Embryonic facial prominence (tissue), 1 donor: Measurements from ENCODE around the gene GPR160.

Experiments
- DNase-seq: peaks from one replicate; pipeline ENCODE4 v3.0.0-alpha.2; 2016; ENCODE audit errors: extremely low spot score

The GPR160 gene

DNA sequence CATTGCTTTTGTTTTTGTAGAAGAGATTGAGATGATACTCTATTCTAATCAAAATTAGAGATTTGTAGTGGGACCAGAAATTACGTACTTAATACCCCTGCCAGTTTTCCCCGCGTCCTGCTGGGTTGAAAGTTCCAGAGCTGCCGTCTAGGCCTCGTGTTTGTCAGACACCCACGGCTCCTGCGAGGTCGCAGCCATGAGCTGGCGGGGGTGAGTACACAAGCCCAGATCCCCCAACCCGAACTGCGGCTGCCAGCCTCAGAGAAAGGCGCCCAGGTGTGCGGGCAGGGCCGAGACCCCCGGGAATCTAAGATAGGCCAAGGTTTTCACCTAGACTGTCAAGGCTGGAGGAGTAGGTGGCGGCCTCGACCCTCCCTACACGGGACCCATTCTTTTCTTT, 26.3 kb downstream of the GPR160 start:
- DNase-seq, result no peak

DNA sequence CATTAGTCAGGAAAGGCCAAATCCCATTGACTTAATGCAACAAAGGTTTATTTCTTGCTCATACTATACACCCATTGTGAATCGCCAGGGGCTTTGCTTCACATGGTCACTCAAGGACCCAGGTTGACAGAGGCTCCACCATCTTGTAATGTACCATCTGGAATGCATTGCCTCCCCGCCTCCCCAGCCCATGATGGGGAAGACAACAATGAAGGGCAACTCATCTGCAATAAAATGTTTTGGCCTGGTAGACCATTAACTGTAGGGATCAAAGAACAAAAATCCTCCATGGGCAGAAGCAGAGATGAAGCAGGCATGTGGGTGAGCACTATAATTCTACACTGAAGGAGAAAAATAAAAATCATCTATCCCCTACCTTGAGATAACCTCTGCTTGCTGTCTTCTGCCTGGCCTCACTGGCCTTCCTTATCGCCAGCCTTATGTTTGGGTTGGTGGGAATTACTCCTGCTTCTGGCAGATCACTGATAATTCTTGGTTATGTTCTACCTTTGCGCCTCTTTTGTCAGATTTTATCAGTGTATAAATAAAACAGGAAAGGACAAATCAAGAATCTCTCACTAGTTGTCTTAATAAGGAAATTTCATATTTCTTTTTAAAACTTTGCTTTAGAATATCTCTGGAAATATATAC, 37.8 kb downstream of the GPR160 start:
- no peak for DNase-seq

DNA sequence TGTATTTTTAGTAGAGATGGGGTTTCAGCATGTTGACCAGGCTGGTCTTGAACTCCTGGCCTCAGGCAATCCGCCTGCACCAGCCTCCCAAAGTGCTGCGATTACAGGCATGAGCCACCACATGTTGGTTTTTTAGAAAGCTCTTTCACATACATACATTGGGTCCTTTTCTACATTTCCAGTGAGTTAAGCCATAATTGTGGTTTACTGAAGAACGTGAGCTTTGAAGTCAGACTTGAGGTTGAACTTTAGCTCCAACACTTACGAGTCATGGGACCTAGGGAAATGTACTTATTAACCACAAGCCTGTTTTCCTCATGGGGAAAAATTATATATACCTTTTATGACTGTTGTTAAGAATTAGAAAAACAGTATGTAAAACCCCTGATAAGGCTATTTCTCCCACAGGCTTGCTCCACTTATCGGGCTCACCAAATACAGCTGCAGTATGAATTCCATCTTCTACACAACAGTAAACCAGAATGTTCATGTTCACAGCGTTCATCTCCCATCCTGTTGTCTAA, 39.0 kb downstream of the GPR160 start:
- no peak for DNase-seq

DNA sequence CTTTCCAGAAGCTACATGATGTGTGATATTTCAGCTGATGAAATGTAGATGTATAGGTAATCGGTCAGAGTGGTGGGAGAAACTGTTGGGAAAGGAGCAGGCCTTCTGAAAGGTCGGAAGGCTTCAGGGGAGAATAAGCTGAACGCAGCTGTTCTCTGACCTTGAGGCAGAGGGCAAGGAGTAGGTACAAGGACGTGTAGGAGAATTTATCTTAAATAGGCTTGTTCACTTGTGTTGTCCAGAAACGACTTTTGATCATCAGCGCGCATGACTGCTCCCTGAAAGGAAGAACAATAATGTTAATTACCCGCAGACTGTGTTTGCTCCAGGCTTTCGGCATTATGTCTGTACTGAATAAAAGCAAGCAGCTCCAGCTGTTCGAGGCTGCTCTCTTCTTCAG, 39.6 kb downstream of the GPR160 start:
- DNase-seq, result no peak

DNA sequence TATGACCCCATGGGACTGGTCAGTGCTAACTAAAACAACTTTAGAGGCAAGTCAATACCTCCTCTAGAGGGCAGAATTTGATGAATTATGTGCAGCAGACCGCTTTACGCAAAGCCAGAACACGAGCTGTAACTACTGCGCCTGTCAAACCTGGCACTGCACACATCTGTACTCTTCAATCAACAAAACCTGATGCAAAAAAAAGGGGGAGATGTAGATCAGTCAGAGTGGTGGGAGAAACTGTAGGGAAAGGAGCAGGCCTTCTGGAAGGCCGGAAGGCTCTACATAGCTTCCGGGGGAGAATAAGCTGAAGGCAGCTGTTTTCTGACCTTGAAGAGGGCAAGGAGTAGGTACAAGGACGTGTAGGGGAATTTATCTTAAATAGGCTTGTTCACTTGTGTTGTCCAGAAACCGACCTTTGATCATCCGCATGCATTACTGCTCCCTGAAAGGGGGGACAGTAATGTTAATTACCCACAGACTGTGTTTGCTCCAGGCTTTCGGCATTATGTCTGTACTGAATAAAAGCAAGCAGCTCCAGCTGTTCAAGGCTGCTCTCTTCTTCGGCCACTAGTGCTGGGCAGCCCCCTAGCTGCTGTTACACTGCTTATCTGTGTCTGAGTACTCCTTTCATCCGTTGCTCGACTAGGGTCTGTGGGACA, 41.0 kb downstream of the GPR160 start:
- DNase-seq, result no peak

DNA sequence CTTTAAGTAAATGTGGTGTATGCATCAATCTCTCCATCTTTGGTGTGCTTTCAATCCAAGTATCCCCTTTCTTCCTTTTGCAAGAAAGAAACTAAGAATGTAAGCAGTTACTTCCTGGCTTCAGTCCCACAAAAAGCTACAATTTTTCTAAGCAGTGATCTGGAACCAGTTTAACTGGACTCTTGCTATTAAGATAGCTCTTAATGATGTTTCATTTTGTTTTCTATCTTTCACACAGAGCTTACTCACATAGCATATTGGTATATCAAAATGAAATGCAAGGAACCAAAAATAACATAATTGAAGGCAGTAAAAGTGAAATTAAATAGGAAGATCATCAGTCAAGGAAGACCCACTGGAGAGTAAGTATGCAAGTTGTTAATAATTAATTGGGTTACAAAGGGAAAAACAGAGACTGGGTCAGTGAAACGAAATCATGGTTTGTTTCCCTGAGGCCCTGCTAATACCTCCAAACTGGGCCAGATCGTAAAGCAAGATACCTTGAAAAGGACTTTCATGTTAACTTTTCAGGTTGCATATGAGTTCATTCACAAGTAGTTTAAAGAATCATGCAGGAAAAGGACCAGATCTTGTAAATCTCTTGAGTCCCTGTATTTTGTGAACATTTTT, 41.9 kb downstream of the GPR160 start:
- no peak for DNase-seq

DNA sequence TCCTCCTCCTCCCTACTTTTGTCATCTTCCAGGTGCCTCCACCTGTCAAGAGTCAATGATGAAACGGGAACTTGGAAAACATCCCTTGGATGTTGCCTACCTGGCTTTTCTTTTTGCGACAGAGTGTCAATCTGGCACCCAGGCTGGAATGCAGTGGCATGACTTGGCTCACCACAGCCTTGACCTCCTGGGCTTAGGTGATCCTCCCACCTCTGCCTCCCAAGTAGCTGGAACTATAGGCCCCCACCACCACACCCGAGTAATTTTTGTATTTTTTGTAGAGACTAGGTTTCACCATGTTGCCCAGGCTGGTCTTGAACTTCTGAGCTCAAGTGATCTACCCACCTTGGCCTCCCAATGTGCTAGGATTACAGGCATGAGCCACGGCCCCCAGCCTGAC, 42.8 kb downstream of the GPR160 start:
- DNase-seq, result no peak

DNA sequence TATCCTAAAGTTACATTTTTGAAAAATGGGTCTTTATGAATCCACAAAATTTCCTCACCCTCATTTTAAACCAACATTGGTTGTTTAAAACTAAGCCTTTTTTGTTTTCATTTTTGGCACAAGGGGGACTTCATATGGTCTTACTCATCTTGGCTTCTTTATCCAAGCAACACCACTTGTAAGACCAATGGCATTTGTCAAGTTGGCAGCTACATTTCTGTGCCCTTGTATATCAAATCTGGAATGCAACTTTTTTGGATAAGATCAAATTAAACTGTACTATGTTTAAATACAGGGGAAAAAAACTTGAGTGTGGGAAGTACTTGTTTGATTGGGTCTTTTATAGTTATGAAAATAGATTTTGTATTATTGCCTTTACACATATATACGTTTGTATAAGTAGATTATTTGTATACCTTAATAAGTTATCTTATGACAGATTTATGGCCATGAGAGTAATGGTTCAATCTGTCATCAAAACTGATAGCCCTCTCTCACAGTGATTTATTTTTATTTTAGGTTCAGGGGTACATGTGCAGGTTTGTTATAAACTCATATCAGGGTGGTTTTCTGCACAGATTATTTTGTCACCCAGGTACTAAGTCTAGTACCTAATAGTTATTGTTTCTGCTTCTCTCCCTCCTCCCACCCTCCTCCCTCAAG, 43.4 kb downstream of the GPR160 start:
- DNase-seq, result no peak

DNA sequence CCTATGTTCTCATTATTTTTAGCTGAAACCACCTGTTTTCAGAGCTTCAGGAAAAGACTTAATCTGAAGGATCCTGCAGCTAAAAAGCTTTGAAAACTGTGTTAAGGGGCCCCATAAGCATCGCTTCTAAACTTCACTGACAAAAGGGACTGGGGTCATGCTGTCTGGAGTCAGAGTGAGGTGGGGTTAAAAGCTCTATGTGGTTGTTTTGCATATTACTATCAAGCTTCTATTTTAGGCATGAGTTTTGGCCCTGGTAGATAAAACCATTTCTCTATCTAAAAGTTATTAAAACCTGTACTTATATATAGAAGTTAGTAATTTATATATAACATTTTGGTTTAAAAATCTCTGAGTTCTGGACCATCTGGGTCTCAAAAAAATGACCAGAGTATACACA, 45.5 kb downstream of the GPR160 start:
- no peak for DNase-seq

DNA sequence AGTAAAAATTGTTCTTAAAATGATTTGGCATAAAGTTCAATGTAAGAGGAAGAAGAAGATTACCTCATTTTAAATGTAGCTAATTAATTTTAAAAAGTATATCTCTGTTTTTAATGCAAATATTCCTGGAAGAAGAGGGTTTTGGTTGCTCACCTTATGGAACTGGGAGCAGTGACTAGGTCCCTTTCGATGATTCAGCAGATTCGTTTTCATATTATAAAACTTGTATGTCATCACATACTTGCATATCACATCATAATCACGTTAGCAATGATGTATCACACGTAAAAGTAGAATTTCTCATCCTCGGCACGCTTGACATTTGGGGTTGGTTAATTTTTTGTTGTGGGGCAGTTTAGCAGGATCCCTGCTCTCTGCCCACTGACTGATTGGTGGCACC, 47.6 kb downstream of the GPR160 start:
- DNase-seq, result no peak

DNA sequence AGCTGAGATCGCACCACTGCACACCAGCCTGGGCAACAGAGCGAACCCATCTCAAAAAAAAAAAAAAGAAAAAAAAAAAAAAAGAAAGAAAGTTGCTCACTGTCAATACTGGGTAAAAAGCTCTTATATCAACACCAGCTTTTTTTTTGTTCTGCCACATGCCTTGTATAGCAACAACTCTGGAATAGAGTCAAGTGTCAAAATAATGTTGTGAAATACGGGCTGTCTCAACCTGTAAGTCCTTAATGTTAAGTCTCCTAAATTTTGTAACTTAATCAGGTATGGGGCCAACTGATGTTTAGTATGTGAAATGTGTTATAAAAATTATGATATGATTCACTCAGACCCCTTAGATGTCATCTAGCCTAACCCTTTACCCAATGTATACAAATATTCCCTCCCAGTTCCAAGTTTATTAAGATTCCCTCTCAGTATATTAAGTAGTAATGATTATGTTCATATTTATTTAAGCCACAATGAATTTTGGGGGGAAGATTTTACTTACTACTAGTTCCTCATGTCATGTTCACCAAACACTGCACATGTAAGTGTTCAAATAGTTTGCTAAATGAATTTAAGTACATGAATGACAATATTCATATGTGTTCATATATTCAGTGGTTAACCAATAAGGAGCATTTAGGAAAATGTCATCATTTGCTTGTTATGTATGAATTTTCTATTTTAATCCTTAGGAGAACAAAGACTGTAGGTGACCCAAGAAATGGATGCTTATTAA, 52.2 kb downstream of the GPR160 start:
- DNase-seq, result no peak

DNA sequence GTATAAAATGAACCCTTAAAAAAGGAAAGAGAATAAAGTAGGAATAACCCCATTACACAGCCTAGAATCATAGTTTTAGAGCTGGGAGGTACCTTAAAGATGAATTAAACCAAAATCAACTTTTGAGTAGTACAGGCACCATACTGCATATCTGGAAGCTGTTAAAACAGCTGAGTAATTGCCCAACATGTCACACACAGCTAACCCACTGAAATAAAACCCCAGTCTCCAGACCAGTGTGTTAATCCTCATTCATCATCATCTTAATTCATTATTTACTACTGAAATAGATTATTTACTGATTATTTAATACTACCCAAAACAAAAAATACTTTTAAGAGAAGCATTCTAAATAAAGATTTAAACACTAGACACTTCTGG, 52.8 kb downstream of the GPR160 start:
- DNase-seq, result no peak

DNA sequence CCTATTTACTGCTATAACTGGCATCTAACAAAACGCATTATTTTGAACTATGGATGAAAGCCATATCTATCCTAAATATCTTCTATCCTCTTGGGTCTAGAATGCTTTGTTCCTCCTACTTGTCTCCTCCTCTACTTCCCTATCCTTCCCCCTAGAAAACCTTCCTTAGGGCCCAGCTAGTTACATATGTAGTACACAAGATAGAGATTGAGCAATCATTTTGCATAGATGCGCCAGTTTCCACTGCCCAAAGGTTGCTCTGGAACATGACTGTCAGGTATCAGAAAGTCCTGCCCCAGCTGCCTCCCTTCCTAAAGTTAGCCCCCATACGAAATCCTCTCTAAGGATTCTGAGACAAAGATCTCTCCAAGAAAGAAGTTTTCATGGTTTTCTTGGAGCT, 55.1 kb downstream of the GPR160 start:
- no peak for DNase-seq

DNA sequence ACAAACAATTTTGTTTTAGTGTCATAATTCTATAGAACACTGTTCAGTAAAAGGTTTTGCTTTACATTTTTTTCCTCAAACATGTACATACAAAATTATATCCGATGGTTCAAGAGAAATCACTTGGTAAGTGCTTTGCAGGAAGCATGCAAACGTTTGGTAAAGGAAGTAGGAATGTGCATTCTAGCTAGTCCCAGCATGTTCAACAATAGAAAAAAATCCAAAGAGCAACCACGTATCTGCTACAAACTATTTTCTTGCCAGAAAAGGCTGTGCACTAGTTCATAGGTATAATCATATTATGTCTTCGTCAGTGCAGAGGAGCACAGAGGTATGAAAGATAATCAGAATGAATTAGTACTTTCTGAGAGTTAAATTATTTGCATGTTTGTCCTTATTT, 58.0 kb downstream of the GPR160 start:
- no peak for DNase-seq

DNA sequence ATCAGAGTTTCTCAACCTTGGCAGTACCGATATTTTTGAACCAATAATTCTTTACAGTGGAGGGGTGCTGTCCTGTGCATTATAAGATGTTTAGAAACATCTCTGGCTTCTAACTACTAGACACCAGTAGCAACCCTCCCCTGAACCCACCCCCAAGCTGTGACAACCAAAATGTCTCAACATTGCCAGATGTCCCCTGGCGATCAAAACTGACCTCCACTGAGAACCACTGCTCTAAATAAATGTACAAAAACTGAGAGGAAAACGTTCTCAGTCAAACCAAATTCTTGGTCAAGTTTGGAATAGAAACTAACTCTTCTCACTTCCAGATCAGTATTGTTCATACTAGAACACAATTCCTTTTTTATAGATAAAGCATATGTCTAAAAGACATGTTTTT, 58.5 kb downstream of the GPR160 start:
- DNase-seq, result no peak

DNA sequence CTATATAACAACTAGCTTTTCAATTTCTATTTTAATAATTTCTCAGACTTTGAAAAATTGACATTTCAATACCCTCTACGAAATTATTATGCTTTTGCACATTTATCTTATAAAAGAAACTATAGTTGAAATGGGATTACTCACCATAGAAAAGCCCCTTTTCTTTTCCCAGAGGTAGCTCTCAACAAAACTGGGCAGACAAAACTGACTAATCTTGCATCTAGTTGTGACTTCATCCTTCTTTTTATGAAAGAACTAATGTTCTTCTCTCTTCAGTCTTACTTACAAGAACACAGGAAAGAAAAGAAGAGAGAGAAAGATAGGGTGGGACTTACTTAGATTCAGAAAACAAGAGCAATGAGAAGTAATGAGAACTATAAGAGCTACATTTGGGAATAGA, 61.0 kb downstream of the GPR160 start:
- no peak for DNase-seq

DNA sequence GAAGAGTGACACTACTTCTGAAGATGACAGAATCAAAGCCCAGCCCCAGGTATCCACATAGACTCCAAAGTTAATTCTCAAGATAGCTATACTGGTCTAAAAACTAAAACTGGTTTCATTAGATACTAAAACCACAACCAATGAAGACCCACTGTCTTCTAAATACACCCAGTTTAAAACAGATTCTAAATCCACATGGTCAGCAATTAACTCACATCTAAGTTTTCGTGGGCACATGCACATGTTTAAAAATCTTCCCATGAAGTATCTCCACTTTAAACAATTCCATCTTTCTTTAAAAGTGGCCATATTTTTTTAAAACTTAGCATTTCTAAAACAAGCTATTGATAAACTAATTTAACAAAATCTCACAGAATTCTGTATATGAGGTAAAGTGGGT, 63.1 kb downstream of the GPR160 start:
- no peak for DNase-seq

DNA sequence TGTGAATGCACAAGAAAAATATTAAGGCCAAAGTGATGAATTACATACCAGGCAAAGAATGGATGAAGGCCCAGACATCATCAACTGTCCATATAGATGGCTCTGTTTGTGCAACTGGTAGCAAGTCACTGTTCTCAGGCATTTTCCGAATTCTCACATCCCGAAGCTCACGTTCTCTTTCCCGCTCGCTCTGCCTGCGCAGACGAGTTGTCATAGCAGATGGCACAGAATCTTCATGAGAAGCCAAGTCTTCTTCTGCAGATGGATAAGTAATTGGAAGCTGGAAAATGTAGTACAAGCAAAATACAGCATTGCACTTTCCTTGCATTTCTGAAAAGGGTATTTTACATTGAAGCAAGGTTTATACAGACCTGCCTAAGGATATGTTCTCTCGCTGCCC, 64.6 kb downstream of the GPR160 start:
- DNase-seq, result no peak

DNA sequence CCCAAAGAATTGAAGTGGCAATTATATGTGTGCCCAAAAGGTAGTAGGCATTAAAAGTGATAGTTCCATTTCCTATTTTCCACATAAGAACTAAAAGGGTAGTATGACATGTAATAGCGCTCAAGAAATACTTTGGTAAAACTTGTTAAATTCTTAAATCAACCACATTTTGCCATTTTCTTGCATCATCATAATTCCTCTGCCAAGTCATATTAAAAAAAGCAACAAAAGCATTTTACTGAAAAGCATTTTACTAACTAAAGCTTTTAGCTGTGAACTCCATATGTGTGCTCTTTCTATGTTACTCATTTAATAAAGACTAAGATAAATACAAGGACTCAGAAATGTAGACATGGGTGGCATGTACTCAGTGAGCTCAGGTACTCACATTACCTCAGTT, 70.1 kb downstream of the GPR160 start:
- no peak for DNase-seq

DNA sequence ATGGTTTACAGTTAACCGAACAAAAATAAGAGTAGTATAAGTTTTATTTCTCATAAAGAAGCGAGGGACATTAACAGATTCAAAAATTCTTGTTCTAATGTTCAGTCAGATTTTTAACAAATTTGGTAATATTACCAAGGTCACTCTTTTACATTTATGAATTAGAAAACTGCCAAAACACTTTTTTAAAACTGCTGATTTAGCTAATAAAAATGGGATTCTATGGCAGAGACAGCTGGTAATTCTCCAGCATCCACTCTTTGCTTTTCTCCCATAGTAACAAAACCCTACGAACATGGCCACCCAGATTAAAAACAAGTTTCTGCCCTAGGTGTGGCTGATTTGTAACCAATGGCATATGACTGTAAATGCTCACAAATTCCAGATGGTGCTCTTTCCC, 71.2 kb downstream of the GPR160 start:
- no peak for DNase-seq

DNA sequence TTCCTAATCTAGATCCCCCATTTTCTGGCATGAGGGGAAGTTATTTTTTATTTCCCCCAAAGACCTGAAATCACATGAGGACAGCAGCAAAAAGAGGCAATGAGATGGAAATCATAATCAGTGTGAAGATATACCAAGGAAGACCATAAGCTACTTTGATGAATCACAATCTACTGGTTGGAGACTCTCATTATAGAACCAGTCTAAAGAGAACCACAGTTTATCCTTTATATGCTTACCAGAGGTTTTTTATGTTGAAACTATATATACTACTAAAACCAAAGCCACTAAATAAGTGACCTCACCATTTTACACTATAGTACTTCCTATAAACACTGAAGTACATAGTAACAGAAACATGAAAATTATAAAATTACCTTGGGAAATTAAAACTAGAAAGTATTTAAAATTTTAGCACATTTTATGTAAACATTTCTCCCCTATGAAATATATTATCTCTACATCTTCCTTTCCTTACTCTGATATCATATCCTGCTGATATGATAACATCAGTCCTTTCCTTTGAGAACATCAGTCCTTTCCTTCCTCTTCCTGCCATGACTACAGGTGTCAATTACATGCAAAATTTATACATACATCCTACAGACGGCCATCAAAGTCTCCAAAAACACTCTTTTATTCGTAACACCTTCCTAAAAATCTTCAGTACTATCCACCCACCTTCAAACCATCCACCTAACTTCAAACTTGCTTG, 71.9 kb downstream of the GPR160 start:
- DNase-seq, result no peak
